ENCODE data around the gene BOK. TPM values are rescaled to one million over a fixed set of nuclear protein-coding genes. Genes with fewer than 3 reads are reported as not detected.

The BOK gene
- total and polyA plus RNA-seq, 2 of the 13 experiments (the other 11 are each of a cell fraction or from before 2014, with no cell fraction given), result 35.5 to 39.2 TPM

DNA sequence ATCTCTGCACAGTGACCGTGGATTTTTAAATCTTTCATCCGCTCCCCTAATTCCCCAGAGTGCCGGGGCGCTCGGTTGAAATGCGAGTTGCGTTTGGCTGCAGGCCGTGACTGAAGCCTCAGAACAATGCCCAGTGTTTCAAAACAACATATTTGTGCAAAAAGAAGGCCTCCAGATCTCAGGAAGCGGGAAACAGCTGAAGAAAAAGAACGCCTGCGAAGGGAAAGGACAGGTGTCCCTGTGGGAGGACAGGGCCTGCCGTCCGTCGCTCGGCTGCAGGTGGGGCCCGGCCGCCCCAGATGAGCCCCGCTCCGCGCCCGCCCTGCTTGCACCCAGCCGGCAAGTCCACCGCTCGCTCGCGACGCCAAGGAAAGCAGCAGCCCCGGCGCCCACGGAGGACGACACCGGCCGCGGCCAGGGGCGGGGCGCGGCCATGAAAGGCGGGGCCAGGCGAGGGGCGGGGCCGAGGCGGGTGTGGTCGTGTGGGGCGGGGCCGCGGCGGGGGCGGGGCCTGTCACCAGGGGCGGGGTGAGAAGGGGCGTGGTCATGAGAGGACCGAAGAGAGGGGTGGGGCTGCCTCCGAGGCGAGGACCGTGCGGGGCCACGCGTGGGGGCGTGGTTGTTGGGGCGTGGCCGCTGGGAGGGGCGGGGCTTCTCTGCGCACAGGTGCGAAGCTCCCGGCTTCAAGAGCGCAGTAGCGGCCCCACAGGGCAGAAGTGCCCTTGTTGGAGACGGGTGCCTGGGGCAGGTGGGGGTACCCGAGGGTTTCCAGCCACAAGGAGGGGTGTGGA lies 17.6 kb upstream of the BOK start (continued):
- no peak for TF ChIP-seq ZHX2 (IDR thresholded peaks at IDR 0.05; ENCODE audit: low read depth)
- no peak for TF ChIP-seq ZHX2 (CRISPR knock-in tag; IDR thresholded peaks at IDR 0.05; ENCODE audit: borderline replicate concordance)
- 0 out of 2 replicates have a peak, but pooled peaks have one; percentile 37 for TF ChIP-seq MAX (IDR thresholded peaks at IDR 0.05)
- peak; percentile 65 for TF ChIP-seq ARNT2 (CRISPR knock-in tag; IDR thresholded peaks at IDR 0.05; ENCODE audit: low read depth)
- TF ChIP-seq PHF5A (CRISPR knock-in tag; IDR thresholded peaks at IDR 0.05; ENCODE audit: low read depth, unreplicated experiment), result no peak
- no peak for TF ChIP-seq HOXA7 (CRISPR knock-in tag; IDR thresholded peaks at IDR 0.05)
- TF ChIP-seq ZNF281 (CRISPR knock-in tag; IDR thresholded peaks at IDR 0.05; ENCODE audit: borderline replicate concordance), result no peak
- TF ChIP-seq HNRNPK (IDR thresholded peaks at IDR 0.05; ENCODE audit: low read depth, low read length, poor library complexity, severe bottlenecking), result peak; percentile 14
- TF ChIP-seq SIN3A (IDR thresholded peaks at IDR 0.05; ENCODE audit: borderline replicate concordance, low read depth, low read length), result no peak
- no peak for TF ChIP-seq ZNF460 (CRISPR knock-in tag; IDR thresholded peaks at IDR 0.05; ENCODE audit: borderline replicate concordance)
- TF ChIP-seq TFDP1 (CRISPR knock-in tag; IDR thresholded peaks at IDR 0.05; ENCODE audit: borderline replicate concordance), result no peak
- TF ChIP-seq TEAD3 (CRISPR knock-in tag; optimal IDR thresholded peaks at IDR 0.05; ENCODE audit: borderline replicate concordance), result no peak
- no peak for TF ChIP-seq ZIK1 (CRISPR knock-in tag; IDR thresholded peaks at IDR 0.05; ENCODE audit: borderline replicate concordance, low read depth)
- peak; percentile 40; the same call in 1 of the 2 replicates for TF ChIP-seq MED13 (CRISPR knock-in tag; IDR thresholded peaks at IDR 0.05)
- TF ChIP-seq ZBTB42 (CRISPR knock-in tag; IDR thresholded peaks at IDR 0.05), result no peak
- TF ChIP-seq NBN (conservative IDR thresholded peaks at IDR 0.05), result no peak
- TF ChIP-seq ZNF891 (CRISPR knock-in tag; IDR thresholded peaks at IDR 0.05), result no peak
- 0 out of 2 replicates have a peak, but pooled peaks have one; percentile 6 for TF ChIP-seq ZBTB38 (CRISPR knock-in tag; IDR thresholded peaks at IDR 0.05)
